ENCODE results near the gene CUEDC1. TPM values are rescaled to one million over a fixed set of nuclear protein-coding genes. Genes with fewer than 3 reads are reported as not detected.

The CUEDC1 gene
- total RNA-seq, 4 donors from 2014 or later: 30.3 to 72.2 (median 51.2) TPM

- TF ChIP-seq CTCF (IDR thresholded peaks at IDR 0.05): no peak
- peak; percentile 40 to 58 for TF ChIP-seq POLR2AphosphoS5 (IDR thresholded peaks at IDR 0.05)
- no peak for TF ChIP-seq EP300 (IDR thresholded peaks at IDR 0.05)
- TF ChIP-seq POLR2A (IDR thresholded peaks at IDR 0.05; ENCODE audit: low read depth): no peak
These were observed 99.7 kb downstream of the CUEDC1 start for GRCh38 chr17:57855391-57856035.

DNA sequence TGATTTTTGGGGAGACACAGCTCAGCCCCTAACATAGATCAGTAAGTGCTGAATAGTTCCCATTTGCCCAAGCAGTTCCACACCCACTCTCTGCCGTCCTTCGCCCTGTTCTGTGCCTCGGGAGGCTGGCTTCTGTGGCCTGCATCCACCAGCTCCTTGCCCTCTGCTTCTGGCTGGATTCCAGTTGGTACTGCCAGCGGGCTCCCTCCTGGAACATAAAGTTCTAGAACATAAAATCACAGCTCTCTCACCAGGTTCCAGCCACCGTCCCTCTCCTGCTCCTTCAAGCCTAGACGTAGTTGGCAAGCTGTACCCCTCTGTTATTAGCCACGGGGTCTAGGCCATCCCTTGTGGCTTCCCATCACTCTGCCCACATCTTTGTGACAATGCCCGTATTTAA, 101.5 kb downstream of the CUEDC1 start:
- Histone ChIP-seq H3K27ac (replicated peaks in 1 of 4) (peak overlapping the region; percentile 83 to 98 (median 93)), H3K4me1 (peaks cover 56 to 93% (median 86%) of the 10 kb centered on the region in 4 donors), H3K4me3 (no peak overlapping the region), H3K9me3 (no peaks in the 10 kb centered on the region), H3K27me3 (no peaks in the 10 kb centered on the region), H3K36me3 (peaks cover 0 to under 1% (median 0%) of the 10 kb centered on the region in 4 donors)
- DNase-seq (ENCODE audit: extremely low spot score): no peak
- intact Hi-C loops (cut with DNase I): no loop called here
- peak; percentile 66 to 84 for TF ChIP-seq POLR2AphosphoS5 (IDR thresholded peaks at IDR 0.05)
- TF ChIP-seq EP300 (IDR thresholded peaks at IDR 0.05): peak; percentile 83
- no peak for TF ChIP-seq POLR2A (IDR thresholded peaks at IDR 0.05; ENCODE audit: low read depth)
- TF ChIP-seq CTCF (IDR thresholded peaks at IDR 0.05): no peak
- WGBS: 76% methylated on average over 8 of the region's 8 CpGs

More at GRCh38 chr17:57855391-57856035, 99.7 kb downstream of the CUEDC1 start:
- Histone ChIP-seq H3K27me3 (no peaks in the 10 kb centered on the region), H3K4me1 (peaks cover 54 to 98% (median 93%) of the 10 kb centered on the region in 4 donors), H3K27ac (replicated peaks in 1 of 4) (peak overlapping the region; percentile 83 to 98 (median 93)), H3K36me3 (no peaks in the 10 kb centered on the region), H3K9me3 (no peaks in the 10 kb centered on the region), H3K4me3 (no peak overlapping the region)
- intact Hi-C loops (cut with DNase I): no loop called here
- 33% methylated on average over 6 of the region's 6 CpGs for WGBS
- no peak for DNase-seq (ENCODE audit: extremely low spot score)

- no peaks in the 10 kb centered on the region for H3K9me3 ChIP-seq
- peaks cover 0 to 8% (median 3%) of the 10 kb centered on the region in 4 donors for H3K36me3 ChIP-seq
- DNase-seq (ENCODE audit: extremely low spot score): no peak
- H3K4me1 ChIP-seq: peaks cover 59 to 93% (median 86%) of the 10 kb centered on the region in 4 donors
- TF ChIP-seq CTCF (IDR thresholded peaks at IDR 0.05) (no peak), EP300 (IDR thresholded peaks at IDR 0.05) (no peak), POLR2AphosphoS5 (IDR thresholded peaks at IDR 0.05) (no peak), POLR2A (IDR thresholded peaks at IDR 0.05; ENCODE audit: low read depth) (no peak)
- H3K27ac ChIP-seq (replicated peaks in 1 of 4): peak overlapping the region; percentile 83 to 98 (median 93)
- H3K27me3 ChIP-seq: no peaks in the 10 kb centered on the region
- H3K4me3 ChIP-seq: no peak overlapping the region
- 57% methylated on average over 6 of the region's 6 CpGs for WGBS
- intact Hi-C loops (cut with DNase I): no loop called here
These were observed 102.3 kb downstream of the CUEDC1 start for GRCh38 chr17:57852955-57853328.

DNA sequence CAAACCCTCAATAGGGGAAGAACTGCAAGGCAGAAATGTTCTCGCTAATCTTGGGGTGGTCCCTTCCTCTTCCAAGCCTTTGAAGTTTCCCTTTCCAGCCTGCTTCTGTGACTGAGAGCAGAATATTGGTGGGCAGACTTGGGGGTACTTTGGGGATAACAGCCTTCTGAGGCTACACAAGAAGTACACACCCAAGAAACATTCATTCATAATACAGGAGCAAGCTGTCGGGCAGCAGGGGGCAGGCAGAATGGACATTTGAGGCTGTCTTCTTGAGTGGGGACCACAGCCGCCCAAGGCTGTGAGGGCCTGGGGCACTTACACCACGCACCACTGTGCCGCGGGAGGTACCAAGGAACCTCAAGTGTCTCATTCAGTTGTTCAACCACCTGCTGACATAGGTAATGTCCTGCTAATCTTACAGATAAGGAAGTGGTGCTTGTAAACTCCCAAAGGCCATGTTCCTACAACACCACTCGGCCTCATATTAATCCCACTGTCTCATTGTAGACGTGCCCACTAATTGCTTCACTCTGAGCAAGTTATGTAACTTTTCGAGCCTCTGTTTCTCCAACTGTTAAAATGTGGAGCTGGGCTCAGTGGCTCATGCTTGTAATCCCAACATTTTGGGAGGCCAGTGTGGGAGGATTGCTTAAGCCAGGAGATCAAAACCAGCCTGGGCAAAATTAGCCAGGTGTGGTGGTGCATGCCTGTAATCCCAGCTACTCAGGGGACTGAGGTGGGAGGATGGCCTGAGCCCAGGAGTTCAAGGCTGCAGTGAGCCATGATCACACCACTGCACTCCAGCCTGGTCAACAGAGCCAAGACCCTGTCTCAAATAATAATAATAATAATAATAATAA, 102.9 kb downstream of the CUEDC1 start:
- WGBS: 66% methylated on average over 6 of the region's 9 CpGs
- H3K36me3 ChIP-seq: peaks cover 0 to 13% (median 6%) of the 10 kb centered on the region in 4 donors
- no peaks in the 10 kb centered on the region for H3K9me3 ChIP-seq
- no peak overlapping the region for H3K4me3 ChIP-seq
- DNase-seq (ENCODE audit: extremely low spot score): no peak
- intact Hi-C loops (cut with DNase I): no loop called here
- no peaks in the 10 kb centered on the region for H3K27me3 ChIP-seq
- H3K27ac ChIP-seq (replicated peaks in 1 of 4): peak overlapping the region; percentile 83 to 98 (median 93)
- peaks cover 58 to 93% (median 84%) of the 10 kb centered on the region in 4 donors for H3K4me1 ChIP-seq
- TF ChIP-seq POLR2AphosphoS5 (IDR thresholded peaks at IDR 0.05): no peak
- no peak for TF ChIP-seq POLR2A (IDR thresholded peaks at IDR 0.05; ENCODE audit: low read depth)
- no peak for TF ChIP-seq EP300 (IDR thresholded peaks at IDR 0.05)
- no peak for TF ChIP-seq CTCF (IDR thresholded peaks at IDR 0.05)
